Pulmonary artery endothelial cell (primary cell): ENCODE data around the gene CCDC188. TPM values are rescaled to one million over a fixed set of nuclear protein-coding genes. Genes with fewer than 3 reads are reported as not detected.

Source experiments
- DNase-seq: peaks from one replicate; pipeline ENCODE4 v3.0.0-alpha.2; 2011; ENCODE audit warnings: low read depth, low spot score
- total RNA-seq: library from RNA; depleted of rRNA; stranded (reverse); fragments of >200 nt; gene quantifications from 2 replicates; pipeline ENCODE4 v1.2.3, GENCODE V29; 2014

The CCDC188 gene
- total RNA-seq, 1 donor from 2014 or later = 10.0 TPM

DNA sequence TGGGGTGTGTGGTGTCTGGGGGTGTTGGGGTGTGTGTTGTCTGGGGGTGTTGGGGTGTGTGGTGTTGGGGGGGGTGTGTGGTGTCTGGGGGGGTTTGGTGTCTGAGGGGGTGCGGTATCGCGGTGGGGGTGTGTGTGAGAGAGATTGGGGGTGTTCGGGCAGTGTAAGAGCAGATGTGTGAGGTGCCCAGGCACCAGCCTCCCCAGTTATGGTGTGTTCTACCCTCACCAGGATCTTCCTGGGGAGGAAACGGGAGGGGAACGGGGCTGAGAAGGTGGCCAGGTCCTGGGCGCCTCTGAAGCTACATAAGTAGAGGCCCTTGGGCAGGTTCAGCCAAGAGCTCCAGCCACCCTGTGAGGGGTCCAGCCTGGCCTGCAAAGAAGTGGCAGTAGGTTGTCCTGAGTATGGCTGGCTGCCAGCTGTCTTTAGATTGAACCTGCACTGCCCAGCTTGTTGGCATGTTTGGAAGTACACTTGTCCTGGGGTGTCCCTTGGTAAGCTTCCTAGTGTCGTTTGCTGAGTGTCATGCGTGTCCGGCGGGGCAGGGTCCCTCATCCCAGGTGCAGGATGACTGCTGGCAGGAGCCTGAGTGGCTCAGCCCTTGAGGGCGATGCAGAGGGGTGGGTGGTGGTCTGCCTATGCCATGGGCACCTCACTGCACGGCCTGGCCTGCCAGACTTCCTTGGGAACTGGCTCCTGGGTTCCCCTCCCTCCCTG, 27.3 kb downstream of the CCDC188 start:
- no peak for DNase-seq

DNA sequence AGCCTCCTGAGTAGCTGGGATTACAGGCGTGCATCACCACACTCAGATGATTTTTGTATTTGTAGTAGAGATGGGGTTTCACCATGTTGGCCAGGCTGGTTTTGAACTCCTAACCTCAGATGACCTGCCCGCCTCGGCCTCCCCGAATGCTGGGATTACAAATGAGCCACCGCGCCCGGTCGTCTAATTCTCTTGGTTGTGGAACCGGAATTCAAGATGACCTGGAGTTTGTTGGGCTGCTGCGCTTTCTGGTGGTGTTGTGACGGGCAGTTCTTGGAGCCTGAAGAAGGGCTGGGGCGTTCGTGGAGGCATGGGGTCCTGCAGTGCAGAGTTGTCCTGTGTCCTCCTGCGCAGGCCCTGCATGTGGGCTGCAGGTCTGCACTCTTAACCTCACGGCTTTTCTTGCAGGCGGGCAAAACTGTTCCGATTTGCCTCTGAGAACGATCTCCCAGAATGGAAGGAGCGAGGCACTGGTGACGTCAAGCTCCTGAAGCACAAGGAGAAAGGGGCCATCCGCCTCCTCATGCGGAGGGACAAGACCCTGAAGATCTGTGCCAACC, 28.9 kb downstream of the CCDC188 start:
- no peak for DNase-seq

DNA sequence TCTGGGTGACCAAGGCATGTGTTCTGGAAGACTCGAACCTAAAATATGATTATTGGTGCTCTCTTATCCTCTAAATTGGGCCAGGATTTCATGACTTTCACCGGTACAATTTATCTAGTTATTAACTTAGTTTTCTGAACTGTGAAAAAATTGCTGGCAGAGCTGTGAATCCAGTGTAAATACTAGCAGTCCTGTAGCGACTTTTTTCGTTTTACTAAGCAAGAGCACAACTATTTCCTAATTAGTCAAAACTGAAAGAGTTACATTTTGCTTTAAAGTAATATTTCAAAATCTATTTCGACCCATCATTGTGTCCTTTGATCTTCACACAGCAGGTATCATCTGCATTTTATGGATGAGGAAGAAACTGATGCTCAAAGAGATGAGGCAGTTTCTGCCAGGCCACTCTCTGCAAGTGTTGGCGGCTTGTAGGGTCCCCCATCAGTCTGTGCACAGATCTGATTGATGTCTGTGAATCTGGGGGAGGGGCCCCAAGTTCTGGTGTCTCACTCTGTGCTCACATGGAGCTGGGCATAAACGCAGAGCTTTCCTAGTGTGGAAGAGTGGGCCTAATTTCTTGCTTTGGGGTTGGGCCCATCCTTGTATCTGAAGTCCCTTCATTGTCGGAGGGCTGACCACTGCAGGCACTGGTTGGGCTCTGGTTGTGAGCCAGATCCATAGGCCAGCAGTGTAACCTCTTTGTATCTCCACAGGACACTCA, 32.4 kb downstream of the CCDC188 start:
- no peak for DNase-seq

DNA sequence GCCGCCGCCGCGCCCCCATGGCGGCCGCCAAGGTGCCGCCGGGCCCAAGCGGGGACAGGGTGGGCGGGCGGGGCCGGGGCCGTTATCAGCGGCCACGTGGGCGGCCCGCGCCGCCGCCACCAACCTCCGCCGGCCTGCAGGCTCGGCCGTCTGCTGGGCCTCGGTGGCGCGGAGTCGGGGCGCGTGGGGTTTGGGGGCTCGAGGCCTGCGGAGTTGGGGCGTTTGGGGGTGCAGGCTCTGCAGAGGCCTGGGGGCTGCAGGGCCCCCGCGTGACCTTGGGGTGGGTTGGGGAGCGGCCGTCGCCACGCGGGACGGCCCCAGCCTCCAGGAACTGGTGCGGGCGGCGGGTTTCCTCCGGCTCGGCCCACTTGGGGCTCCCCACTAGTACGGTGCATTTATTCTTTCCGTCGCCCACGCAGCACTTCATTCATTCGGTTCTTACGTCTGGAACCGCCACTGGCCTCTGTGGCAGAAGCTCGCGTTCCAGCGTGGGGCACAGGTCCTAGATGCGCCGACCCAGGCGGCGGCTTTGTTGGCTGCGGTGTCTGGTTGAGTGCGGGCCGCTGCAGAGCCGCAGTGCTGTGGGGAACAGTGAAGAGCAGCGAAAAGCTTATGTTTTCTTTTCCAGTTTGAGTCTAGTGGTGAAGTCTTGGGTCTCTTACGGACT, 33.1 kb downstream of the CCDC188 start:
- DNase-seq = no peak

DNA sequence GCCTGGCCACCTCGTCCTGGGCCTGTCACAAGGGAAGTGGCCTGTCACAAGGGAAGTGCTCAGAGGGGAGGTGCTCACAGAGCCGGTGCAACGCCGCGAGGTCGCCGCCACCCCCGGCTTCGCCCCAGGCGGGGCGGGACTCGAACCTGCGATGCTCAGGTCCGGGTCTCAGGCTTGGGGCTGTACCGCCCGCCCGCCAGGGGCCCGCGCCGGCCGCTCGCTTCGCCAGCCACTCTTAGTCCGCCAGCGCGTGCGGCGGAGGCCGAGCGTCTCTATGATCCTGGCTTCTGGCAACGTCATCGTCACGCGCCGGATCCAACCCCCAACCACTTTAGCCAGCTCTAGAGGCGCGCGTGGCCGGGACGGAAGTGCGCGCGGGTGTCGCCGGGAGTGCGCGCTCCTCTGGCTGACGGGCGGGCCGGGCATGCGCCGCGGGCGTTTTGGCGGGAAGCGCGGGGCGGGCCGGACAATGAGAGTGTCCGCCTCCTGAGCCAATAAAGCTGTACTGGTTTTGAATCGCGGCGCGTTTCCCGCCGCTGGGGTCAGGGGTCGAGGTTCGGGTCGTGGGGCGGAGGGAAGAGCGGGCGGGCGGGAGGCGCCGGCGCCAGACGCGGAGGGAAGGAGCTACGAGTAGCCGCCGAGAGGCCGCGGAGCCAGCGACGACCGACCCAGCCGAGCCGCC, 33.8 kb downstream of the CCDC188 start, which contains the start of gene TRMT2A:
Gene TRMT2A, minus strand, starts transcription at position 276 of the 682 bp plus-strand sequence. CDS start 320 bp downstream, outside the sequence.
- DNase-seq = peak; percentile 97

DNA sequence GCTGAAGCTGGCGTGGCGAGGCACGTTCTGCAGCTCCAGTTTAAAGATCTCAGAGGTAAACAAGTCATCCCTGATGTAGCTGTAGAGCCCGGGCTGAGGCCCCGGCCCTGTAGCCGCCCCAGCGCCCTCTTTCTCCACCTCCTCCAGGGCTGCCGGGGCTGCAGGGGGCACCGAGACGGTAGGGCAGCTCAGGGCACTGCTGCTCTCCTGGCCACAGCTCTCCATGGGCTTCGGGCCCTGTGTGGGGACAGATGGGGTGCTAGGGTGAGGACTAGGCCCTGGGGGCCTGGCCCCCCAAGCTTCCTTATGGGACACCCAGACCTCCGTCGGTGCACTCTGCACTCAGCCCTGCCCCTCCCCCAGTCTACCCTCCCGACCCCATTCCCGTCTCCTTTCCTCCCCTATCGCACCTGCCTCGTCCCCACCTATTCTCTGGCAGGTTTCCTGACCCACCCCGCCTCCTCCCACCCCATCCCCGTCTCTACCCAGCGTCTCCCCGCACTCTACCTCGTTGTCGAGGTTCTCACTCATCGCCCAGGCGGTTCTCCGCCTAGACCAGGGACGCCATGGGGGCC, 34.4 kb downstream of the CCDC188 start:
- no peak for DNase-seq

DNA sequence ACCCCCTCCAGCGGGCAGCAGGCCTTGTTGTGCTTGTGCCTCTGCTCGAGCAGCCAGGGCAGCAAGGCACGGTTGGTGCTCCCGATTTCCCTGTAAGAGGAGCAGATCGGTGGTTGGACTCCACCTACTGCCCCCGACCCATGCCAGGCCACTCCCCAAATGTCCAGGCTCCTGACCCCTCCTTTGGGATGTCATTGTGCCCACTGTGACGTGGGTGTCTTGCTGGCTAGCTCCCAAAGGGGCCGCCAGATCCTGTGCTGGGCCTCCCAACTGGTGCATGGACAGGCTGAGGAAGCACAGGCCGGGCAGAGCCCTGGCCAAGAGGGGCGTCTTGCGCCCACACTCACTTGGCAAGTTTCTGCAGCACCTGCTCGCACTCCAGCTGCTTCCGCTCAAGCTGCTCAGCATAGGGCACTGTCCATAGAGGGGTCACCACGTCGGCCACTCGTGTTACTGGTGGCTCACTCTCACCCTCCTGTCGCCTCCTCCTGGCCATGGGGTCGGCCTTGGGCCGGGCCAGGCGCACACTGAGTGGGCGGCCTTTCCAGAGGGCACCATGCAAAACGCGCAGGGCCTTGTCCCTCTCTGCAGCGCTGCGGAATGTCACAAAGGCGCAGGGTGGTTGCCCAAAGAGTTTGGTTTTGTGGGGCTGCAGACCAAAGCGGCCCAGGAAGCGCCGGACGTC, 35.0 kb downstream of the CCDC188 start, which contains the start of gene RANBP1:
Gene RANBP1, plus strand, starts transcription at position 414 of the 685 bp plus-strand sequence. Its CDS starts 81 bp downstream, at position 495.
- DNase-seq = no peak

DNA sequence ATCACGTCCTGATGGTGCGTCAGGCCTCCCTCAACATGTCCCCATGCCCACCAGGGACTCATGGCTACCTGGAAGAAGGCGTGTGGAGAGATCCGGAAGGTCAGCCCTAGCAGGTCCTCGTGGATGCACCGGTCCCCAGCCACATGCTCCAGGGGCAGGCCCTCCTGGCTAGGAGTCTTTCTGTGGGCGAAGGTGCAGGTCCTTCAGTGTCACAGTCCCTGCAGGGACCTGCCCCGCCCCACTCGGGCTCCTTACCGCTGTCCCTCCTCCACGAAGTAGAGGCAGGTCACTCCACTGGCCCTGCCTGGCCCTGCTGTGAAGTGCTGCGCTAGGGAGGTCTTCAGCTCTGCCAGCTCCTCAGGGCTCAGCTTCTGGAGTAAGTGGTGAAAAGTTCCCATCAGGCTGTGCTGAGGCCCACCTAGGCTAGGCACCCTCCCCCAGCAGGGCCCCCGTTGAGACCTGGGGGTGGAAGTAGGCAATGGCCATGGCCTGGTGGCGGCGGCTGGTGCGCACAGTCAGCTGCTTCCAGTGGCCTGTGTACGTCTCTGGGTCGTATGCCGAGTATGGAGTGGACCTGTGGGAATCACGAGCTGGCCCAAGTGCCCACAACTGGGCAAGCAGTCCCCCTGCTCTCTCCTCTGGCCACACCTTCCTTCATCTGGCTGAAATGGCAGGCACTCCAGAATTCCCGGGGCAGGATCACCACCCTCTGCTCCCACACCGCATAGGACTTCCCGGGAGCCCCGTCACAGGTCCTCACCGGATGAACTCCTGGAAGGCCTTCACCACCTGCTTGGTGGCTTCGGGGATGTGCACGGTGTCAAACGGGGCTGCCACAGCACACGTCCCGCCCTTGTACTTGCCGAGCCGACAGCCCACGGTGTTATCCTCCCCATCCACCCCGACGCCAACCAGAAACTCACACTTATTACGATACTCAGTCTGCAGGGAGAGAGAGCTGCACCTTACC, 36.1 kb downstream of the CCDC188 start:
- no peak for DNase-seq

DNA sequence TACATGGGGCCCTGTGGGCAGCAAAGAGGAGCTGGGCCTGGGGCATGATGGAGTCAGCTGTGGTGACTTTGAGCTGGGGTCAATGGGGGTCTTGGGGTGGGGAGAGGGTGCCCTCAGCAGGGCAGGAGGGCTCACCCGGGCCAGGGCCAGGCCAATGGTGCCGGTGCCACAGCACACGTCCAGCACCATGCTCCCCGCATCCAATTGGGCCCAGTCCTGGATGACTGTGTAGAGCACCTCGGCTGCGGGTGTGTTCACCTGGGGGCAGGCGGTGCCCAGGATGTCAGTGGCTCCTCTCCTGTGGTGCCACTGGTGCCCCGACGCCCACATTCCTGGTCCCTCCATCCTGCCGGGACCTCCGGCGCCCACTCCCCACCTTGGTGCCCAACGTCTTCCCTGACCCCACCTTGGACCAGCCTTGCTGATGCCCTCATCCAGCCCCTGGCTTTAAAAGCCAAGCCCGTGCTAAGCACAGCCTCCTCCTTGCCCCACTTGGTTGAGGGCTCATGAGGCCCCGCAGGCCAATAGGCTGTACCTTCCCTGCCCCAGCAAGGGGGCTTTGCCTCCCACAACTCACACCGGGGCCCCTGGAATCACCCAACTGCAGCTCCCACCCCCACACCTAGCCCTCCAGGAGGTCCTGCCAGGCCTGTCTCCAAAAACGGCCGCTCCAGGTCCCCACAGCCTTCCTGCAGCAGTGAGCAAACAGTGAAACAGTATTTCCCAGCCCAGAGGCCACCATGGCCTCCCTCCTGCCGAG, 37.1 kb downstream of the CCDC188 start:
- DNase-seq = no peak

DNA sequence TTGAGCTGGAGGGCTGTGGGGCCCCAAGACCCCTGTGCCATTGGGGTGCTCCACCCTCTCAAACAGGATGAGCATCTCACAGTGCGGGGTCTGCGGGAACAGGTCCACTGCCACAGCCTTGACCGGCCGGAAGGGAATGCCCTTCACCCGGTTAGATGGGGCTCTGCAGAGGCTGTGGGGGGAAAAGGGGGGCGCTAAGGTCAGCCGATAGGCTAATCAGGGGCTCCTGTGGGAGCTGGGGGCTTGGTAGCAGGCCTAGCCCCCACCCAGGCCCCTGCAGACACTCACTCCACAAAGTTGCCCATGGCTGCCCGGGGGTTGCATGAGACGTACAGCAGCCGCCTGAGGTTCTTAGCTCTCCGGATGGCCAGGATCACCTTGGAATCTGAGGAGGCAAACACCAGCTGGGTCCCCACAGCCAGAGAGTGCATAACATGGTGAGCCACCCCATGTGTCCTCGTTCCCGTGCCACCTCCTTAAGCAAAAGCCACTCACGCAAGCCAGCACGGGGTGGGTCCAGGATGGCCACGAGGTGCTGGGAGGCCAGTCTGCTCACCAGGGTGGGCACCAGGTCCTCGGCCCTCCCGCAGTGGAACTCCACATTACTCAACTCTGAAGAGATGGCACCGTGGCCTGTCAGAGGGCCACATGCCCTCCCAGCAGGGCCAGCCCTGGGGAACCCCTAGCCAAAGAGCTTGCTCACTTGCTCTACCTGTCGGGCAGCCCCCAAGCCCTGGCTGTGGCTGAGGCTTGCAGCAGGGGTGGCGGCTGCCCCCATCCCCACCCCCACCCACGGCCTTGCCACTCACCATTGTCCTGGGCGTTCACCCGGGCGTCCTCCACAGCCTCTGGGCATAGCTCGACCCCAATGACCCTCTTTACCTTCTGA, 38.0 kb downstream of the CCDC188 start:
- DNase-seq = no peak

DNA sequence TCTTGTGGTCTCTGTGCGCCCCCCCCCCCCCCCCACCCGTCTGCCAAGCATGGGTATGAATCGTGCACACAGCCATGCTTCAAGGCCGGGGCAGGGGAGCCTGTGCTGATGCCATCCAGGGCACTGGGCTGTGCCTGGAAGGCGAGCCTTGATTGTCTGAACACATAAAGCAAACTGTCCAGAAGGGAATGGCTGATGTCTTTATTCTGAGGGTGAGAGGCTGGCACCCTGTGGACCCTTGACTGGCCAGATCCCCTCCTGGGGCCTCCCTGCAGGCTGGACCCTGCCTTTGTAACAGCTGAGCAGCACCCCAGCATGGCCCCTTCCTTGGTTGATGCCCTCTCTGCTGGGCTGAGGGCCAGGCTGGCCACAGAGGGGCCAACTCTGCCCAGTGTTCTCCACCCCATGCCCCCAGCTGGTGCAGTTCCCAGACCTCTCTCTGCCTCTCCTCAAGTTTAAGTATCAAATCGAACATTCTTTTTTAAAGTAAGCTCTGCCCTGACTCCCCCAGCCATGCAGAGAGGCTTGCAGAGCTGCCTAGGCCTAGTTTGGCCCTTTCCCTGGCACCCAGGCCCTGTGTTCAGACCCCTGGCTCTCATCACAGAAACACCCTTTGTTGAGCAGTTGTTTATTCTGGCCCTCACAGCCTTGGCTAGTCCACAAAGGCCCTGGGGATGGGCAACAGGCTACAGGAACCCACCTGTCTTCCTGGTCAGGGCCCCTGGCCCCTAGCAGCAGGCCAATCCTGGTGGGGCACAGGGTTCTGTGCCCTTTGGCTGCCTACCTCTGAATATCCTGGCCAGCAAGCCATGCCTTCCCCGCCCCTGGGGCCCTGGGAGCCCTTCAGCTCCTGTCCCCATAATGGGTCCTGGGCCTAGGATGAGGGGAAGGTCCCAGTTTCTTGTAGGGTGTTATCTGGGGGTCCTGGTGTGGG, 38.9 kb downstream of the CCDC188 start:
- DNase-seq = no peak

DNA sequence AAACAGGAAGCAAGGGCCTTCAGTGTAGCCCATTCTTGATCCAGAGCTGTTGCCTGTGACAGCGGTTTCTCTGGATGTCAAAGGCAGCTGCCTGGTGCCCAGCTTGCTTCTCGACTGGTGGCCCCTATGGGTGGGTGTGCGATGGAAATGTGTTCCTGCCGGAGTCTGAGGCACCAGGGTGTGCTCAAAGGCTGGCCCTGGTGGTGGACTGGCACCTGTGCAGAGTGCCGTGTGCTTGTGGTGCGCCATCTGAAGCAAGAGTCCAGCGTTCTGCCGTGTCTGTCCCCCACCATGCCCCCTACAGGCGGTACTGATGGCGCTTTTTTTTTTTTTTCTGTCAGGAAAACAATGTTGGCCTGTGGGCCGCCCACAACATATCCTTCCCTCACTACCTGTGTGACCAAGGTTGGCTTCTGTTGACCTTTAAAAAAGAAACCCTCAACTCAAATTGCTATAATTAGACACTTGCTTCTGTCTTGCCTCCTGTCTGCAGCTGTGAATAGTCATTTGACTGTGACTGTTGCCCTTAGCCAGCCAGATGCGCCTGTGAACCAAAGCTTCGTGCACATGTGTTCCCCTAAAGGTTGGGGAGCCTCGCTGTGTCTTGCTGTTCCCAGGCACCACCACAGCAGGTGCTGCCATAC, 39.7 kb downstream of the CCDC188 start:
- no peak for DNase-seq

DNA sequence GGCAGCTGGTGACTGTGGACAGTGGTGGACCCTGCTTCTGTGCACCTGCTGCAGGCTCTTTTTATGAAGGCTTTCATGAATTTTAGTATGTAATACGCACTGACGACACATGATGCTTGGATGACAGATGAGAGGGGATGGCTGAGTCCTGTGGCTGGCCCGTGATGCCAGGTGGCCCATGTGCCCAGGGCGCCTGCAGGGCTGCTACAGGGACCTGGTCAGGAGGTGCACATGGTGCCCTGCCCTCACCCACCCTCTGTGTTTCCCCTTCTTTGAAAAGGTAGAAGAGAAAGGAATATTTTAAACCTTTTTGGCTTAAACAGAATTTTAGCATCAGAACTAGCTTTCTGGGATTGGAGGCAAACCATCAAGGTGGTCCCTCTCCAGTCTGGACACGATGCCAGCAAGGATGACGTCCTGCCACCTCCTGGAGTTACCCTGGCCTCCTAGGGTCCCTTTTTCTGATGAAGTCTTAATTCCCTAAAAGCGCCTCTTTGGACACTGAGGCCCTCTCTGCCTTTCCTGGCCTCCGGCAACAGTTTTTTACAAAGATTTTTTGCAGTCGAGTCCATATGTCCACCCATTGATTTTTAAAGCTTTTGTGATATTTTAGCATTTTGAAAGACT, 40.4 kb downstream of the CCDC188 start:
- DNase-seq = no peak

DNA sequence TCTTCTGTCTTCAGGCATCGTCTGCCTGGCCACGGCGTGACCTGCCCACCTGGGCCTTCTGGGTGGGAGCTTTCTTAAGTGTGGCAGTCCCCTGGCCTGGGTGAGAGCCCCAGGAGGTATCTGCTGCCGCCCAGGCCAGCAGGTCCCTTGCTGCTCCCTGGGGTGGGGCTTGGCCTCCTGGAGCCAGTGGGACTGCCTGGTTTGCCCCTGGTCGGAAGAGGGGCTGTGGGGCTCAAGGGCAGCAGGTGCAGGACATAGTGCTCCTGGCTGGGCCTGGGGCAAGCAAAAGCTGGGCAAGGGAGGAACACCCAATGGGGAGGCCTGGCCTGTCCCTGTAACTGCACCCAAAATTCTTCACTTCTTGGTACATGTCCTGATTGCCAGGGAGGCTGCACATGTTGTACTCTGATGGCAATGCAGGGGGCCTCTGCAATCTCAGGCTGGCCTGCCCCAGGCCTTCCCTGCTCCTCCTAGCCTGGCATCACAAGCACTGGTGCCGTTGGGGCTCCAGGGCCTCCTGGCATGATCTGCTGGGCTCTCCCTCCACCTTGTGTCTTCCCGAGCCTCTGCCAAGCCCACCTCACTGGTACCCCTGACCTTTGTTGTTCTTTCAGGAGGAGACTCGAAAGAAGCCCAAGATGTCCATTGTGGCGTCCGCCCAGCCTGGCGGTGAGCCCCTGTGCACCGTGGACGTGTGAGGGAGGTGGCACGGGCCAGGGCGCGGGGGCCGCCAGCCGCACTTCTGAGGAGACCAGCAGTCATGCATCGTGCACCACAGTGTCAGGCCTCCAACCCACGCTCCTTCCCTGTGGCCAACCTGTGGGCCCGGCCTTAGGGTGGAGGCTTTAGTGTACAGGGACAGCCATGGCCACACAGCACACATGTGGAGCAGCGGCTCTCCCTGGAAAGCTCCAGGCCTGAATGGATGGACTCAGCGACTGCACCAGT, 41.2 kb downstream of the CCDC188 start:
- DNase-seq = no peak
